HG03521 (cell line): ENCODE measurements around the gene TRAF7.

Source experiments
- ATAC-seq: cut with Tn5 transposase; IDR thresholded peaks from one replicate; pipeline ENCODE4 v1.9.1; 2021; ENCODE audit warnings: mild to moderate bottlenecking, moderate library complexity; ENCODE audit not compliant: unreplicated experiment

TRAF7 gene

GRCh38 chr16:2147378-2147777 is 8.2 kb upstream of the TRAF7 start:
- no peak for ATAC-seq

- ATAC-seq = no peak
Measured at GRCh38 chr16:2147981-2148671, 7.5 kb upstream of the TRAF7 start, which contains the start of gene RAB26. TSS of gene RAB26 (plus strand) at chr16:2148625. CDS start at chr16:2148784, 159 bp downstream.

- ATAC-seq = no peak
Measured at GRCh38 chr16:2148714-2149629, 6.6 kb upstream of the TRAF7 start.

GRCh38 chr16:2149630-2150417 is 5.8 kb upstream of the TRAF7 start:
- no peak for ATAC-seq

- no peak for ATAC-seq
Measured at GRCh38 chr16:2150418-2151187, 5.0 kb upstream of the TRAF7 start.

- ATAC-seq = no peak
Measured at GRCh38 chr16:2151188-2152091, 4.1 kb upstream of the TRAF7 start.

- no peak for ATAC-seq
Measured at GRCh38 chr16:2152695-2153506, 2.7 kb upstream of the TRAF7 start.

GRCh38 chr16:2154533-2155090 is 970 bp upstream of the TRAF7 start:
- ATAC-seq = no peak

- no peak for ATAC-seq
Measured at GRCh38 chr16:2155977-2156848, 631 bp downstream of the TRAF7 start.

- no peak for ATAC-seq
Measured at GRCh38 chr16:2156849-2157224, 1.3 kb downstream of the TRAF7 start.

GRCh38 chr16:2157480-2158261 is 2.1 kb downstream of the TRAF7 start:
- no peak for ATAC-seq

- ATAC-seq = no peak
Measured at GRCh38 chr16:2158262-2158638, 2.7 kb downstream of the TRAF7 start.

- ATAC-seq = no peak
Measured at GRCh38 chr16:2159175-2159838, 3.7 kb downstream of the TRAF7 start.

- ATAC-seq = no peak
Measured at GRCh38 chr16:2160915-2161551, 5.5 kb downstream of the TRAF7 start.

GRCh38 chr16:2161911-2162310 is 6.3 kb downstream of the TRAF7 start:
- ATAC-seq = no peak

GRCh38 chr16:2162676-2163118 is 7.1 kb downstream of the TRAF7 start:
- no peak for ATAC-seq
